Measurements from ENCODE around the gene CCBE1.

DNA sequence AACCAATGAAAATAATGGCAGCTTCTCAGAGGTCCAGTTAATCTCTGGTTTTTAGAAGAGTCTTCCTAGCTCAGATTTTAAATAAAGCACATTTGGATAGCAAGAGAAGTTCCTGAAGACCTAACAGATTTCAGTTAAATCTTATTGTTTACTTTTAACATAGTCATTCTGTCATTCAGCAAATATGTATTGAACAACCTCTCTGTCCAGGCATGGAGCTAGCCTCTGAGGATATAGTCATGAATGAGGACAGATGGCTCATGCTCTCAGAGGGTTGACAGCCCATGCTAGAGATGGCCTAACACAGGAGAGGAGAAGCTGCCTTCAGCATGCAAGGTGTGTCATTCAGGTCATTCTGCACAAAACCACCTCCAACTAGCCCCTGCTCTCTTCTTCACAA lies 6.2 kb downstream of the CCBE1 start:
- TF ChIP-seq CTCF (IDR thresholded peaks at IDR 0.05) (no peak), EZH2phosphoT487 (IDR thresholded peaks at IDR 0.05) (no peak)

All from neural progenitor cell (in vitro differentiated cells).